NCI-H82 treated with DMSO at 0.1 percent for 48 hours (cell line): Measurements from ENCODE around the gene DDIAS.
"Not testable (repeated sequence)": the region's sequence is repeated elsewhere in the genome, so short reads cannot be mapped to it uniquely, and the experiment has no call there.

Experiments used
- DNase-seq: peaks from one replicate; lab custom pipeline; 2025; ENCODE audit not compliant: unreplicated experiment; lab: John Stamatoyannopoulos, UW

DDIAS gene

GRCh38 chr11:82962021-82962420 lies 60.5 kb downstream of the DDIAS start:
- DNase-seq = not testable (repeated sequence)

DNA sequence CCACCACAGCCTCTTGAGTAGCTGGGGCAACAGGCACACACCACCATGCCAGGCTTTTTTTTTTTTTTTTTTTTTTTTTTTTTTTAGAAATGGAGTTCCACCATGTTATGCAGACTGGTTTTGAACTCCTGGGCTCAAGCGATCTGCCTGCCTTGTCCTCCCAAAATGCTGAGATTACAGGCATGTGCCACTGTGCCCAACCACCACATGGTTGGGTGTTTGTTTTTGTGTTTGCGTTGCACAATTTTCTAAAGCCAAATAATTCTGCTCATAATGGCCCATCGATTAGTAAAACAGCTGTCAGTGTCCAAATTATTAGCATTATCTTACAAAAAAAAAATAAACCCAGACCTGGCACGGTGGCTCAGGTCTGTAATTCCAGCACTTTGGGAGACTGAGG lies 65.8 kb downstream of the DDIAS start:
- DNase-seq = no peak

DNA sequence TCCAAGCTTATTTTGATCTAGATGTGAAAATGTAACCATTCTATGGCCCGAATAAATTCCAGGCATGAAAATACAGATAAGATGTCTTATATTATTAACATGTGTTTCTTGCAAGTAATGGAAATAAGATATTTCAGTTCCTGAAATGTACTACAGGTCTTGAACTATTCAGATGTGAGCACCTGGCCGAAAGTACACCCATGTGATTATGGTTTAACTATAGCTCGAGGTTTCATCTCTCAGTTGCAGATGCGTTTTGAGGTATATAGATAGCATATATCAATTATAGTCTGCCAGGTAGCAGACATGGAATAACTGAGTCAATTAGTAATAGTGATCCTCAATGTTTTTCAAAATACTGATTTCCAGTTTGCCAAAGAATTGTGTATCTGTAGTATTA lies 68.3 kb downstream of the DDIAS start:
- no peak for DNase-seq

- DNase-seq = not testable (repeated sequence)
These were observed 69.1 kb downstream of the DDIAS start for GRCh38 chr11:82970507-82971083.

DNA sequence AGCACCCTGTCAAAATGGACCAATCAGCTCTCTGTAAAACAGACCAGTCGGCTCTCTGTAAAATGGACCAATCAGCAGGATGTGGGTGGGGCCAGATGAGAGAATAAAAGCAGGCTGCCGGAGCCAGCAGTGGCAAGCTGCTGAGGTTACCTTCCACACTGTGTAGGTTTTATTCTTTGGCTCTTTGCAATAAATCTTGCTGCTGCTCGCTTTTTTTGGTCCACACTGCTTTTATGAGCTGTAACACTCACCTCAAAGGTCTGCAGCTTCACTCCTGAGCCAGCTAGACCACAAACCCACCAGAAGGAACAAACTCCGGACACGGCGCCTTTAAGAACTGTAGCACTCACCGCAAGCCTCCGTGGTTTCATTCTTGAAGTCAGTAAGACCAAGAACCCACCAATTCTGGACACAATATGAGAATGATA lies 70.0 kb downstream of the DDIAS start:
- DNase-seq = not testable (repeated sequence)

- DNase-seq = no peak
These were observed 70.6 kb downstream of the DDIAS start for GRCh38 chr11:82972103-82972502.

DNA sequence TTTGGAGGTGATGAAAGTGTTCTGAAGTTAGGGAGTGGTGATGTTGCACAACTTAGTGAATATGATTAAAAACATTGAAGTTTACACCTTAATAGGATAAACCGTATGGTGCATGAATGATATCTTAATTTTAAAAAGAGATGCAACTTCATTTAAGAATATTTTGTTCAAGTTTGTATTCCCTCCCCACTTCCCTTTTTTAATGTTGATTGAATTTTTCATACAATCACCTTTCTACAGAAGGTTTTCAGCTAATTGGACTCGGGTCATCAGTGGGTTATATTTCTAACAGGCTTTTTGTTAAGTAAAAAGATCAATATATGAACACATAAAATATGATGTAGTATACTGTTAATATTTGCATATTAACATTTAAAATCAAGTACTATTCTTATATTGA lies 72.6 kb downstream of the DDIAS start:
- no peak for DNase-seq

- DNase-seq = no peak
These were observed 73.3 kb downstream of the DDIAS start for GRCh38 chr11:82974851-82975250.

DNA sequence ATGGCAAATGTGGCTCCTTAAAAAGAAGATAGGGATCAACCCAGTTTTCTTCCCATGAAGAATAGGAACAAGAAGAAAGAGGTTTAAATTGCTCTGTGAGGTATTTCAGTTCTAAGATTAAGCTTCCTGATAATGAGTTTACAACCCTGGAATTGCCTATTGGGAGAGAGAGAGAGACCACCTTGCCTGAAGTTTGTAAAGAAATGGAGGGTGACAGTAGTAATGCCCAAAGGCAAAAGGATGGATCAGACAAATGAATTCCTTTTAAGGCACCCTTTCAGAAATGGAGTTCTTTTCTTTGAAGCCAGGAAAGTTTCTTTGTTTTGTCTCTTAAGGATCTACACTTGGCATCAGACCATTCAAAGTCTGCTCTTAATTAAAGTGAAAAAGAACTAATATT lies 74.3 kb downstream of the DDIAS start:
- no peak for DNase-seq

DNA sequence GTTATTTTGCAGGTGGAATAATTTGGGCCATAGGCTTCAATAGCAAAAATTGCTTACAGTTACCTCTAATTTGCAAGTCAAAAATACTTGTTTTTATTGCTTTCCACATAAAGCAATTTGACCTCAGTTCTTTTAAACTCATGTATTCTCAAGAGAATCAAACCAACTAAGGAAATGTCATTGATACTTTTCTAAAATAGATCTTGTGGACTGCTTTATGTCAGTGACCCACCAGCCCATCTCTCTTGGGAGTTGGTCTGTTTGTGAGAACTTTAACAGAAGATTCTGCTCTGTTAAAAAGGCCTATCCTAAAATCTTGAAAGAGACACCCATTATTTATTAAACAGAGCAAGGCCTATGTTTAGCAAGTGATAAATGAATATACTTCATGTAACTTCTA lies 75.2 kb downstream of the DDIAS start:
- DNase-seq = no peak

DNA sequence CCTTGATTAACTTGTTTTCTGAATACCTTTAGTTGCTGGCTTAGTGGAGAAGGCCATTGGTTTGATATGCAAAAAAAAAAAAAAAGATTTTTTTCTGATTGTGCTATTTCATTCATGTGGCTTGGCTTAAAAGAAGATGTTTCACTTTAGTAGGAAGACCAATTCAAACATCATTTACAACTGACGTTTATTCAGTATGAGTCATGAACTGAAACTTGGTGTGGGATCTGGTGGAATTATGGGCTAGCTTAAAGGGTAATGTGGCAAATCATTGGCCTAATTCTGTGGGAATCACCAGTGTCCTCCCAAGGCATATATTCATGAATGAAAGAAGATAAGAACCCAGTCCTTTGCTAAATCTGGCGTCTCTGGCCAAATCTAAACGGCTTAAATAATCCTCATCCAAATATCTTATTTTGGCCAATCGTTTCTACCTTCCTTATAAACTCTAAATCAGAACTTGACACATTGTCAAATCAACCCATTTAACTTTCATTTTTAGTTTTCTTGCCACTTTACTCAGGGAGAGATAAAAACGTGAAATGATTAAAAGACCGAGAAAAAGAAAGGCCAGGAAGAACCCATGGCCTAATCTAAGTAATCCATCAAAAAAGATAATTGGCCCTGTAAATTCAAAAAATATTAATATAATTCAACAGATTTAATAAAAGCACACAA lies 77.0 kb downstream of the DDIAS start:
- DNase-seq = no peak

GRCh38 chr11:82979824-82980223 lies 78.3 kb downstream of the DDIAS start:
- no peak for DNase-seq

DNA sequence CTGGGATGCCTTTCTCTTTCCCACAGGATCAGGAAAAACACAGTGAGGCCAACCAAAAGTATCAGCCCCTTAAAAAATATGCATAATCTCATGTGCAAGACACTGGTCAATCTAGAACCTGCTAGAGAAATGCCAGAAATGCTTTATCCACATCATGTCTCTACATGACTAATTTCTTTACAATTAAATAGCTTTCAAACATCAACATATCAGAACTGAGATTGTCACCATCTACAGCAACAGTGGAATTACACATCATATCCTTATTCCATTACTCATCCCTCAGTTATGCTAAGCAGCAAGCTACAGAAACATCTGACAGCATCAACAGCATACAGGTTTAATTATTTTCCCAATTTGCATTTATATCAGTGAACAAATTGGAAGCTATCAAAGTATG lies 78.8 kb downstream of the DDIAS start:
- DNase-seq = no peak

DNA sequence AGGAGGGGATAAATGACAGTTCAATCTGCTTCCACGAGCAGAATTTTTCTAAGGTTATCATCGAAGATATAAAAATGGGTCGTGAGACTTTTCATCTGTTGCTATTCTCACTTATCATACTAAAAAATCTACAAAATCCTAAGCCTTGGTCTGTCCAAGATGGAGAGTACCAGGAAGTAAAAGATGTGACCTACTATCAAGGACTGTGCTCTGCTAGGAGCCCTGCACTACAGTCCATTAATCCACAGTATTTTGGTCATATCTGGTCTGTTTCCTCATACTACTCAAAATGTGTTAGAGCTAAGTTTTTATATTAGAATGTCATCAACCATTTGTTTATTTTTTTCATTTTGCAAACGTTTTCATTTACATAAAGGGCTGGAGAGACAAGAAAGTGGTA lies 79.4 kb downstream of the DDIAS start:
- no peak for DNase-seq

DNA sequence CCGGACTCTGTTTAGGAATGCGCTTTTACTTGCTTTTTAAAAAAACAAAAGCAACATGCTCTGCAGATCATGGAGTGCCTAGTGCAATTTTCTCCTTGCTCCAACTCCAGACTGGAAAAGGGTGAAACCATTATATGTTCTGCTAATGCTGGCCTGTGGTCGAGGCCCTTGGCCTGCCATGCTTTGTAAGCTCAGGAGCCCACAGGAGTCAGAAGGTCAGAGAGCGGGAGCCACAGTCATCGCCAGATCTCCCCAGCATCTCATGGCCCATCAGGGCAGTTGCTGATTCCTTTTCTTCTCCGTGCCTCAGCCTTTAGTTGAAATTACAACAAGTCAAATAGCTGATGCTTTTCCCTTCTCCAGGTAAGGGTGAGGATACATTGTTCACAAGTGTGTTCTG lies 80.3 kb downstream of the DDIAS start:
- DNase-seq = no peak
